Measurements from ENCODE around the gene DPPA5. TPM values are rescaled to one million over a fixed set of nuclear protein-coding genes. Genes with fewer than 3 reads are reported as not detected.

The DPPA5 gene
- total RNA-seq, 1 donor from 2014 or later: not detected

DNA sequence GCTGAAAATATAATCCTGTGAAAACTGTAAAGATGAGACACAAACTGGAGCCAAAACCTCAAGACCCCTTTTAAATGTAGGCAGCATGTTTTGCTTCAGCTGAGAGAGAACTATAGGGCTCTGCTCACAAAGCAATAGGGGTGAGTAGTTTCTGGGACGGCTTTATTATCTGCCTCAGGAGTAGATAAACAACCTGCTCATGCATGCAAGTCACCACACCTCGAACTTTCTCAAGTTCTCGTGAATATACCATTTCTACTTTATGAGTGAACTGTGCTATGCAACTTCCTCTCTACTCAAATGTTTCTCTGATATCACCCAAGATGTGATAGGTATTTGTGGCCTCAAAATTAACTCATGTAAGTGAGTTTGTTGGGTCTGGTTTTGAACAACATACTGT lies 23.1 kb upstream of the DPPA5 start:
- Mint-ChIP-seq H3K4me1 (ENCODE audit: low read depth) (no peaks in the 10 kb centered on the region), H3K9me3 (no peaks in the 10 kb centered on the region), H3K27ac (no peak overlapping the region), H3K4me3 (ENCODE audit: low read depth) (no peak overlapping the region), H3K27me3 (ENCODE audit: low read depth) (no peaks in the 10 kb centered on the region), H3K36me3 (ENCODE audit: low read depth) (no peaks in the 10 kb centered on the region)
- intact Hi-C loops (cut with micrococcal nuclease): no loop called here
- no peak for DNase-seq (ENCODE audit: low spot score)

DNA sequence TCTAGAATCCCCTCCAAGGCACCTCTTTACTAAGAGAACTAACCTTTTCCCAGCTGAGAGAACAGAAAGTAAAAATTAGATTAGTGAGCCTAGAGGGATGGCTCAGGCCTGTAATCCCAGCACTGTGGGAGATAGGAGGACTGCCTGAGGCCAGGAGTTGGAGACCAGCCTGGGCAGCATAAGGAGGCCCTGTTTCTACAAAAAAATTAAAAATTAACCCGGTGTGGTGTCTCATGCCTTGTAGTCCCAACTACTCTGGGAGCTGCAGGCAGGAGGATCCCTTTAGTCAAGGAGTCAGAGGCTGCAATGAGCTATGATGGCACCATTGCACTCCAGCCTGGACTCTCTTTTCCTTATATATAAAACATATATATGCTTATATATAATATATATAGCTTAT lies 21.1 kb upstream of the DPPA5 start:
- no peaks in the 10 kb centered on the region for H3K27me3 Mint-ChIP-seq (ENCODE audit: low read depth)

DNA sequence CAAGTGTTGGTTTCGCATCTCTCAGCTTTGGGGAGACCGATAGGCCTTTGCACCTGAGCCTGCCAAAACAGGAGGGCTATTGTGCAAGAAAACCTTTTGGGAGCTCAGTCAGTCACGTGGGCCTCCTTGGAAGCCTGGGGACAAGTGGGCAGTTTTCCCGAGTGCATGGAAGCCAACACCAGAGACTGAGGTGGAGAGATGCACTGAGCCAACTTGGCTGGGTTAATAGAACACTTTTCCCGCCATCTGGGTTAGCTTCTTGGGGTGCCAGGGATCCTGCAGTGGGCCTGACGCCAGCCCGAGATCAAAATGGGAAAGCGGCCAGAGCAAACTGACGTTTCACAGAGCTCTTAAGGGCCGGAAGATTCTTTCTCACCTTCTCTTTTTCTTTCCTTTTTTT lies 18.4 kb upstream of the DPPA5 start:
- Mint-ChIP-seq H3K36me3 (ENCODE audit: low read depth) (no peaks in the 10 kb centered on the region), H3K4me1 (ENCODE audit: low read depth) (no peaks in the 10 kb centered on the region)
- intact Hi-C loops (cut with micrococcal nuclease): no loop called here

More for the DNA sequence above, 21.1 kb upstream of the DPPA5 start:
- Mint-ChIP-seq H3K36me3 (ENCODE audit: low read depth) (no peaks in the 10 kb centered on the region), H3K9me3 (no peaks in the 10 kb centered on the region), H3K4me1 (ENCODE audit: low read depth) (no peaks in the 10 kb centered on the region), H3K27ac (no peak overlapping the region), H3K4me3 (ENCODE audit: low read depth) (no peak overlapping the region)
- no peak for DNase-seq (ENCODE audit: low spot score)
- intact Hi-C loops (cut with micrococcal nuclease): no loop called here

DNA sequence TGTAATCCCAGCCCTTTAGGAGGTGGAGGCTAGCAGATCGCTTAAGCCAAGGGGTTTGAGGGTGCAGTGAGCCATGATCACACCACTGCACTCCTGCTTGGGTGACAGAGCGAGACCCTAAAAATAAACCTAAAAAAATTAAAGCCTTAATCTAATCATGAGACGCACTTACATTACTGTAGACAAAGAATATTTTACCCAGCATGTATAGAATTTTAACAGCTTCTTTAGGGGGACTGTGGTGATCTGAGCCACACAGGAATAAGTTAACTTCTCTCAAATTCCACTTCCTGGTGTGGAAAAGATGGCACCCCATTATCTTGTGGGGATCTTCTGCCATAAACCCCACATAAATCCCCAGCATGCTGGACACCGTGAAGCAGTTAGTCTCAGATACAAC lies 17.9 kb upstream of the DPPA5 start:
- intact Hi-C loops (cut with micrococcal nuclease): no loop called here
- DNase-seq (ENCODE audit: low spot score): no peak
- Mint-ChIP-seq H3K4me1 (ENCODE audit: low read depth) (no peaks in the 10 kb centered on the region), H3K9me3 (no peaks in the 10 kb centered on the region), H3K4me3 (ENCODE audit: low read depth) (no peak overlapping the region), H3K27ac (no peak overlapping the region), H3K36me3 (ENCODE audit: low read depth) (no peaks in the 10 kb centered on the region), H3K27me3 (ENCODE audit: low read depth) (peaks cover 3% of the 10 kb centered on the region)

More for the DNA sequence above, 18.4 kb upstream of the DPPA5 start:
- Mint-ChIP-seq H3K27ac (no peak overlapping the region), H3K4me3 (ENCODE audit: low read depth) (no peak overlapping the region), H3K27me3 (ENCODE audit: low read depth) (peaks cover 3% of the 10 kb centered on the region), H3K9me3 (no peaks in the 10 kb centered on the region)
- no peak for DNase-seq (ENCODE audit: low spot score)

DNA sequence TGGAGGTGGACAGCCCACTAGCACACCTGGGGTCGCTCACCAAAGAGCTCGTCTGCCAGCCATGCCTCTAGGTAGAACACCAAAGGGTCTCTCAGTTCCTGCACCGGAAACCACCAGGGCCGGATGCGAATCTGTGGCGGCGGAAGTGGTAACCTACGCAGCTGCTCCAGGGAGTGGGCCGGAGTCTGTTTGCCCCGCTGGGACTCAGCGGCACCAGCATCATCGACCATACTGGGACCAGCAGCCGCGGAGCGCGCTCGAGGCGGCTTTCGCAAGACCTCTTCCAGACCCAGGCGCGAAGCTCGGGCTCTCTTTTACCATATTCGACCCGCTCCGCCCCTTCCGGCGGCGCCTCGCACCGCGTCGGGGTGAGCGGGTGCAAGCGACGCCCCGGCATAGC lies 15.5 kb upstream of the DPPA5 start, which contains the start of gene OOEP:
Gene OOEP, minus strand, starts transcription at position 335 of the 400 bp plus-strand sequence. Its CDS starts 105 bp downstream, at position 230.
- intact Hi-C loops (cut with micrococcal nuclease): no loop called here
- Mint-ChIP-seq H3K4me1 (ENCODE audit: low read depth) (no peaks in the 10 kb centered on the region), H3K36me3 (ENCODE audit: low read depth) (no peaks in the 10 kb centered on the region)

DNA sequence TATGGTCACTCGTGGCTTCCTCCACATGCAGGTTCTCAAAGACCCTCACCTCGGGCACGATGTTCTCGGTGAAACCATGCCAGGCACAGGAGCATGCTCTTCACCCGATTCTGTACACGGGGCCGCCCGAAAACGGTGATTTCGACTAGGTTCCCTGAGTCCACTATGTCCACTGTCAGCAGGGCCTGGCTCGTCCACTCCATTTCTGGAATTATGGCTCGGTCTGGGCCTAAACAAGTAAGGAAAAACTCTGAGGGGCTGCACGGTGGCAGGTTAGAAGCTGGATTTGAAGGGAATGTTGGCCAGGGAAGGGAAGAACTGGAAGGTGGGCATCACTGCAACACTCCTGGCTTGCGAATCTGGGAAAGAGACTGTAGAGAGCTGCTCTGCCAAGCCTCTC lies 15.1 kb upstream of the DPPA5 start:
- peaks cover 3% of the 10 kb centered on the region for H3K27me3 Mint-ChIP-seq (ENCODE audit: low read depth)

More for the DNA sequence above, 15.5 kb upstream of the DPPA5 start, which contains the start of gene OOEP:
- DNase-seq (ENCODE audit: low spot score): no peak
- Mint-ChIP-seq H3K4me3 (ENCODE audit: low read depth) (no peak within 1 kb of the TSS), H3K27me3 (ENCODE audit: low read depth) (peaks cover 3% of the 10 kb centered on the region), H3K27ac (no peak within 1 kb of the TSS), H3K9me3 (no peaks in the 10 kb centered on the region)

DNA sequence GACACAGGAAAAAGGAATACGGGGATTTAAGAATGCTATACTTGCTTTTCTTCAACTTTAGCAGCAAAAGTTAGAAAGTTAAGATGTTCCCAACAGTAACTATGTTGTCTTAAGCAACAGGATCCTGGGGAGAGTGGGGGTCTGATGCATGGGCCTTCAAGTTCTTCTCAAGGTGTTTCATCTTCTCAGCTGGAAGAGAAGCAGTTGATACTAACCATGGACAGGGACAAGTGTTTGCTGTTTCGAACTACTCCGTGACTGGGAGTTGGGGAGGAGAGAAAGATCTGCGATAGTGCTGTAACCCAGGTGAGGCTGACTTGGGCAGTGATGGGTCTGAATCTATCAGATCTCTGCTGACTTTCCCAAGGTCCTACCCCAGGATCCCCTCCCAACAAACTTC lies 14.6 kb upstream of the DPPA5 start:
- no peak overlapping the region for H3K27ac Mint-ChIP-seq
- no peak overlapping the region for H3K4me3 Mint-ChIP-seq (ENCODE audit: low read depth)
- no peak for DNase-seq (ENCODE audit: low spot score)
- no peaks in the 10 kb centered on the region for H3K36me3 Mint-ChIP-seq (ENCODE audit: low read depth)
- no peaks in the 10 kb centered on the region for H3K4me1 Mint-ChIP-seq (ENCODE audit: low read depth)
- intact Hi-C loops (cut with micrococcal nuclease): no loop called here
- peaks cover 3% of the 10 kb centered on the region for H3K27me3 Mint-ChIP-seq (ENCODE audit: low read depth)
- H3K9me3 Mint-ChIP-seq: no peaks in the 10 kb centered on the region

More for the DNA sequence above, 15.1 kb upstream of the DPPA5 start:
- Mint-ChIP-seq H3K9me3 (no peaks in the 10 kb centered on the region), H3K36me3 (ENCODE audit: low read depth) (no peaks in the 10 kb centered on the region), H3K4me3 (ENCODE audit: low read depth) (no peak overlapping the region), H3K27ac (no peak overlapping the region), H3K4me1 (ENCODE audit: low read depth) (no peaks in the 10 kb centered on the region)
- no peak for DNase-seq (ENCODE audit: low spot score)
- intact Hi-C loops (cut with micrococcal nuclease): no loop called here

DNA sequence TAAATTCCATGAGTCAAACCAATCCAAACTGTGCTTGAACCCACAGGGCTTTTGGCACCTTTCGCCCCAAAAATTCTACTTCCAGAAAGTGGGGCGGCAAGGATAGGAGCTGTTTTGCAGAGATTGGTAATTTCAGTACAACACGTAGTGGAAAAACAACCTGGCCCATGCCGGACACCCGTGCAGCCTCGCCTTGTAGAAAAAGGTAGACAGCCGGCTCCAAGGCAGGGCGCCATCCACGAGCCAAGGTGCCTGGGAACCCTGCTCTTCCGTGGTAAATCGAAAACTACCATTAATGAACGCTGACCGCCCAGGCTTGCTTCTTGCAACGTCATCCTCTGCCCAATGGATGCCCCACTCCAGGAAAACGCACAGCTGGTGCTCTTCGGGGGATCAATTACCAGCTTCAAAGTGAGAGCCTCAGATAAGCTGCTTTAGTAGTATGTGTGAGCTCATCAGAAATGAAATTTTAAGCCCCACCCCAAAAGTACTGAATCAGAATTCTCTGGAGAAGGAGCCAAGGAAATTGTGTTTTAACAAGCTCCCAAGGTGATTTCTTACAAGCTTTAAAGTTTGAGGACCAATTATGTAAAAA lies 13.8 kb upstream of the DPPA5 start:
- Mint-ChIP-seq H3K27ac (no peak overlapping the region), H3K9me3 (no peaks in the 10 kb centered on the region), H3K4me1 (ENCODE audit: low read depth) (no peaks in the 10 kb centered on the region), H3K4me3 (ENCODE audit: low read depth) (no peak overlapping the region), H3K27me3 (ENCODE audit: low read depth) (peaks cover 3% of the 10 kb centered on the region), H3K36me3 (ENCODE audit: low read depth) (no peaks in the 10 kb centered on the region)
- no peak for DNase-seq (ENCODE audit: low spot score)
- intact Hi-C loops (cut with micrococcal nuclease): no loop called here

DNA sequence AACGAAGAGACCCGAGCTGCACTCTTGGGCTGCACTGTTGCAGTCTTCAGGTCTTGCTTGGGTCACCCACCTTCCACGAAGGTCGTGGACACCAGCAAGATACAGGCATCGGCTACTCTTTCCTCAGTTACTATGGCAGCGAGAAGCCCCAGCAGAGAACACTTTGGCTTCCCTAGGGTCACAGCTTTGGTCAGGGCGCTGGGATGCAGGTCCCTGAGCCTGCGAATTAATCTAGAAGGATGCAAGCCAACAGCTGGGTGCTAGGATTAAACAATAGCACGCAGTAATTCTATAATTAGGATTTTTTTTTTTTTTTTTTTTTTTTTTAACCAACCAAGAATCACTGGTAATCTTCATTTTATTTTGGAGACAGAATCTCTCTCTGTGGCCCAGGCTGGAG lies 10.5 kb upstream of the DPPA5 start:
- intact Hi-C loops (cut with micrococcal nuclease): no loop called here

DNA sequence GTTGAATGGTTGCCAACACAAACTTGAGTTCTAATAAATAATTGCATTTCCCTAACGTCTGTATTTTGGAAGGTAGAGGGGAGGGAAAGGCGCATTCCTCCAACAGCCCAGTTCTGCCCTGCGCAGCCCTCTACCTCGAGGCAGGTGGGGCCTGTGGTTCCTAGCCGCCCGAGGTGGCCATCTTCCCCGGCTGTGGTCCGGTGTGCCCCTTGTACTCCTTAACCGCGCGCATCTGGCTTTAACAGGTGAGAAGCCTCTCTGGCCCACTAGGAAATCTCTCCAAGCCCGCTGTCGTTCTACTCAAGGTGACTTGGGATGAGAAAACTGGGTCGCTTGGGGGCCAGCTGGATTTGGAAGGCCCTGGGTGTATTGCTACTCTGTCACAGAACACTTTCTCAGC lies 10.0 kb upstream of the DPPA5 start:
- Mint-ChIP-seq H3K36me3 (ENCODE audit: low read depth) (no peaks in the 10 kb centered on the region), H3K27me3 (ENCODE audit: low read depth) (peaks cover 3% of the 10 kb centered on the region), H3K4me3 (ENCODE audit: low read depth) (no peak overlapping the region), H3K4me1 (ENCODE audit: low read depth) (no peaks in the 10 kb centered on the region), H3K9me3 (no peaks in the 10 kb centered on the region), H3K27ac (no peak overlapping the region)
- no peak for DNase-seq (ENCODE audit: low spot score)
- intact Hi-C loops (cut with micrococcal nuclease): no loop called here

More for the DNA sequence above, 10.5 kb upstream of the DPPA5 start:
- no peak for DNase-seq (ENCODE audit: low spot score)
- Mint-ChIP-seq H3K4me1 (ENCODE audit: low read depth) (no peaks in the 10 kb centered on the region), H3K9me3 (no peaks in the 10 kb centered on the region), H3K36me3 (ENCODE audit: low read depth) (no peaks in the 10 kb centered on the region), H3K4me3 (ENCODE audit: low read depth) (no peak overlapping the region), H3K27ac (no peak overlapping the region), H3K27me3 (ENCODE audit: low read depth) (peaks cover 3% of the 10 kb centered on the region)

DNA sequence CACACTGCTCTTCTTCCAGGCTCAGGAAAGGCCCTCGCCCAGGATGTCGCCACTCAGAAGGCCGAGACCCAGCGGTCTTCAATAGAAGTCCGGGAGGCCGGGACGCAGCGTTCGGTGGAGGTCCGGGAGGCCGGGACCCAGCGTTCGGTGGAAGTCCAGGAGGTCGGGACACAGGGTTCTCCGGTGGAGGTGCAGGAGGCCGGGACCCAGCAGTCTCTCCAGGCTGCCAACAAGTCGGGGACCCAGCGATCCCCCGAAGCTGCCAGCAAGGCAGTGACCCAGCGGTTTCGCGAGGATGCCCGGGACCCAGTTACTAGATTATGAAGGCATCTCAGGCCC lies 9.4 kb upstream of the DPPA5 start:
- Mint-ChIP-seq H3K4me3 (ENCODE audit: low read depth) (no peak overlapping the region), H3K36me3 (ENCODE audit: low read depth) (no peaks in the 10 kb centered on the region), H3K27me3 (ENCODE audit: low read depth) (peaks cover 3% of the 10 kb centered on the region), H3K4me1 (ENCODE audit: low read depth) (no peaks in the 10 kb centered on the region), H3K9me3 (no peaks in the 10 kb centered on the region), H3K27ac (no peak overlapping the region)
- DNase-seq (ENCODE audit: low spot score): no peak
- intact Hi-C loops (cut with micrococcal nuclease): no loop called here

DNA sequence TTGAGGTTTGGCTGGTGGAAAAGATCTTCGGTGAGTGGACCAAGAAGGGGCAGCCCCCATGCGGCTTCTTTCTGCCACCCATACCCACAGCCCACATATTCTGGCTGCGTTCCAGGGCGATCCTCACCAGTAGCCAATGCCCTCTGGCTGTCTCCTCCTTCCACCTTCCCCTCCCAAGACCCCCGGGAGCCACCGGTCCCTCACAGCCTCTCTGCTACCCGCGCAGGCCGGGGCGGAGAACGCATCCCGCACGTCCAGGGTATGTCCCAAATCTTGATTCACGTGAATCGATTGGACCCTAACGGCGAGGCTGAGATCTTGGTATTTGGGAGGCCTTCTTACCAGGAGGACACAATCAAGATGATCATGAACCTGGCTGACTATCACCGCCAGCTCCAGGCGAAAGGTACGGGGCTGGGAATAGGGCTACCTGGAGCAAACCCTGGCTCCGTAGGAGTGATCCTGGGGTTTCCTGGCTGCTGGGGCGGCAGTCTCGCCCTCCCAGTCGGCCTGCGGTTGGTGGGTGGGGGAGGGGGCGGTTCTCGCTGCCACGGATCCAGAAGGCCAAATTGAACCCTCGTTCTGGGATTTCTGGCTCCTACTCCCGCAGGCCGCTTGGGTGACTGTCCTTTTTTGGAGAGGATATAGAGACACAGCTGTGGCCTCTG lies 8.9 kb upstream of the DPPA5 start:
- H3K36me3 Mint-ChIP-seq (ENCODE audit: low read depth): no peaks in the 10 kb centered on the region
- H3K27ac Mint-ChIP-seq: no peak overlapping the region
- no peaks in the 10 kb centered on the region for H3K27me3 Mint-ChIP-seq (ENCODE audit: low read depth)
- H3K9me3 Mint-ChIP-seq: no peaks in the 10 kb centered on the region
- no peaks in the 10 kb centered on the region for H3K4me1 Mint-ChIP-seq (ENCODE audit: low read depth)
- intact Hi-C loops (cut with micrococcal nuclease): no loop called here
- no peak for DNase-seq (ENCODE audit: low spot score)
- no peak overlapping the region for H3K4me3 Mint-ChIP-seq (ENCODE audit: low read depth)

DNA sequence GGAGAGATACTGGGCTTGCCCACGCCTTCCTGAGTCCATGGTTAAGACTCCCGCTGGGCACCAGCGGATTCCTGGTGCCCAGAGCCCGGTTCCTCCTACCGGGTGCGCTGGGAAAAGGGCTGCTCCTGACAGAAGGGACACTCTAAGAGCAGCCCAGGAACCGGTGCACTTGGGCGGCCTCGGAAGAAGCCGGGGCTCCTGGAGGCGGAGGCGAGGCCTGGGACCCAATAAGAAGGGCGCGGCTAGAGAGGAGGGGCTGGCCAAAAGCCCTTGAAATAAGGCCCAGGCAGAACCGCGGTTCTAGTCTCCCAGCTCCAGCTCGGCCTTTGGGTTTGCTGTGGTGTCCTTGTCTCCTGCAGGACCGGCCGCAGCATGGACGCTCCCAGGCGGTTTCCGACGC lies 8.3 kb upstream of the DPPA5 start, which contains the start of gene KHDC3L:
Gene KHDC3L, plus strand, starts transcription at position 301 of the 400 bp plus-strand sequence. Its CDS starts 72 bp downstream, at position 373.
- no peak within 1 kb of the TSS for H3K27ac Mint-ChIP-seq
- no peaks in the 10 kb centered on the region for H3K27me3 Mint-ChIP-seq (ENCODE audit: low read depth)
- H3K4me3 Mint-ChIP-seq (ENCODE audit: low read depth): no peak within 1 kb of the TSS
- intact Hi-C loops (cut with micrococcal nuclease): no loop called here
- H3K9me3 Mint-ChIP-seq: no peaks in the 10 kb centered on the region
- no peaks in the 10 kb centered on the region for H3K4me1 Mint-ChIP-seq (ENCODE audit: low read depth)
- DNase-seq (ENCODE audit: low spot score): no peak
- no peaks in the 10 kb centered on the region for H3K36me3 Mint-ChIP-seq (ENCODE audit: low read depth)
